H54 (cell line): Measurements from ENCODE around the gene ACAP1.
"Not testable (repeated sequence)": the region's sequence is repeated elsewhere in the genome, so short reads cannot be mapped to it uniquely, and the experiment has no call there.

Experiments
- DNase-seq: peaks from one replicate; pipeline ENCODE4 v3.0.0; 2011; ENCODE audit warnings: low spot score, mixed read lengths; ENCODE audit not compliant: insufficient read length
- FAIRE-seq: peaks from 3 replicates; lab custom pipeline; 2011; peaks lifted over from hg19 to GRCh38; lab: Jason Lieb, UNC
- POLR2A ChIP-seq: IDR thresholded peaks from 2 replicates; pipeline ENCODE4 v1.6.1; 2011; ENCODE audit warnings: low read depth, mild to moderate bottlenecking, low read length

The ACAP1 gene

DNA sequence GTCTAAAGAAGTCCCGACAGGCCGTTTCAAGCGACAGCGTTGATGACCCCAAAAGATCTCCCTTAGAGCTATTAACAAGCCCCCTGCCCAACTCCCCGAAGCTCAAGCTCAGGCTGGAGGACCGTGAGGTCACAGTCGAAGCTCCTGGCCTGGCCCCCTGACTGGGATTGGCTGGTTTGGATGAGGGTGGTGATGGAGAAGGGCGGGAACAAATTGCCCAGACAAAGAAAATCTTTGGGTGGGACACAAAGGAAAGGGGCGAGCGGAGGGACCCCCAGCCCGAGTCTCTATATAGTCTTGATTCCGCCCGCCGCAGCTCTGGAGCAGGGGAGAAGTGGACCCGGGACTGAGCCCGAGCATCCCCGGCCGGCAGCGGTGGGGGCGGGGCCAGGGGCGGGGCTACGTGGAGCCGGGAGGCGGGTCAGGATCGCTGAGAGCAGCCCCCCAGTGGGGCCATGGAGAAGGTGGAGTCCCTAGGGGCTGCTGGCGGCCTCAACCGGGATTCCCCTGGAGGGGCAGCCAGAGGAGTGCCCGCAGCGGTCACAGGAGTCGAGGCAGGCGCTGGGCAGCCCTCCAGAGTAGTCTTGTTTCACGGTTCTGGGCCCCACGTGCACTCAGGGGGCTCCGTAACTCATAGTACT is 6.2 kb upstream of the ACAP1 start:
- TF ChIP-seq POLR2A: no peak
- no peak for FAIRE-seq
- peak; percentile 88 for DNase-seq

DNA sequence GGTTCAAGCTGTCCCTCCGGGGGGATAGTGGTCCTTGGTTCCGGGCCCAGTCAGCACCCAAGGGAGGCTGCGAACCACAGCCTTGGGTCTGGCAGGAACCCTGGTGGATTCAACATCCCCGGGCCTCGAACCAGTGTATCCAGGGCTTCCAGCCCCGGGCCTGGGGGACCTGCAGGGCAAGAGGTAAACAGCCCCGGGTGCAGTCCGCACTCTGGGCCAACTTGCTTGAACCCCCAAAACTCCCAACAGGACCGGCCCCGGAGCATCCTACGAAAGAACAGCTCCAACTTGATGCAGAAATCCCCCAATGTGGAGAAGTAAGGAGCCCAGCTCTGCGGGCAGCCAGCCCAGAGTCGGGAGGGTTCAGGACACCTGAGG is 5.7 kb upstream of the ACAP1 start:
- no peak for TF ChIP-seq POLR2A
- FAIRE-seq (no peak), DNase-seq (no peak)

GRCh38 chr17:7332111-7332510 is 4.2 kb upstream of the ACAP1 start:
- DNase-seq: no peak
- TF ChIP-seq POLR2A: no peak
- no peak for FAIRE-seq

GRCh38 chr17:7332600-7333069 is 3.7 kb upstream of the ACAP1 start:
- not testable (repeated sequence) for FAIRE-seq, DNase-seq

DNA sequence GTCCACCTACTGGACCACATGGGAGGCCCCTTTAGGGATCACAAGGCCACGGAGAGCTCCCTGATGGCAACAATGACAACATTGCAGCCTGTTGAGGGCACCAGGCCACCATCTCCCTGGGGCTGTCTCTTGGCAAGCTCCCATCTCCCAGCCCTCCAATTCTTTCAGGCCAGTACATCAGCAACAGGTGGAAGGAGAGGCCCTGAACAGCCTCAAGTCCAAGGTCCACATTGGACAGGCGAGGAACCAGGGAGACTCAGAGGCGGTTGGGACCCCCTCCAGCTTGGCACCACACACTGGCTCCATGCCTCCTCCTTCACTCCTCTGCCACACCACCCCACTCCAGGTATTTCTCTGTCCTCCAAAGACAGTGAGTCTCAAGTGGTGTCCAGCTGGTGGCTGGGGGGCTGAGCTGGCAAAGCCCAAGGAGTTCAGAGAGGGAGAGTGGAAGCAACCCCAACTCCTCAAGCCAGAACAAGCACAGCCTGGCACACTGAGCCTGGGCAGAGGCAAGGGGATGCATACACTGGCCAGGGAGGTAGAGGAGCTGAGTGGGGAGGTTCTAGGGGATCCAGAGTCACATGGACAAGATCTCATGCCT is 1.3 kb upstream of the ACAP1 start:
- no peak for TF ChIP-seq POLR2A
- DNase-seq: no peak
- no peak for FAIRE-seq

DNA sequence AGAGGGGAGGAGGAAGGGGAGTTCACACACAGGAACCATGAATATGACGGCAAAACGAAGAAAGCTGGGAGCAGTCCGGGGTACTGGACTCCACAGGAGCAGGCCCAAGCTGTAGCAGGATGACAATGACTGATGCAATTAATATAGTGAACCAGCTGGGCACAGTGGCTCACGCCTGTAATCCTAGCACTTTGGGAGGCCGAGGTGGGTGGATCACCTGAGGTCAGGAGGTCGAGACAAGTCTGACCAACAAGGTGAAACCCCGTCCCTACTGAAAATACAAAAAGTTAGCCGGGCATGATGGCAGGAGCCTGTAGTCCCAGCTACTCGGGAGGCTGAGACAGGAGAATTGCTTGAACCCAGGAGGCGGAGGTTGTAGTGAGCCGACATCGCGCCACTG is 564 bp upstream of the ACAP1 start:
- not testable (repeated sequence) for FAIRE-seq, DNase-seq

GRCh38 chr17:7337600-7337999 is 1.3 kb downstream of the ACAP1 start:
- not testable (repeated sequence) for DNase-seq, FAIRE-seq

- no peak for DNase-seq
- no peak for FAIRE-seq
- TF ChIP-seq POLR2A: no peak
Observed at GRCh38 chr17:7340179-7340578, 3.9 kb downstream of the ACAP1 start.

- TF ChIP-seq POLR2A: no peak
- FAIRE-seq: no peak
Observed at GRCh38 chr17:7341842-7342241, 5.5 kb downstream of the ACAP1 start.

GRCh38 chr17:7343250-7343649 is 6.9 kb downstream of the ACAP1 start:
- TF ChIP-seq POLR2A: no peak
- FAIRE-seq (no peak), DNase-seq (no peak)

More at GRCh38 chr17:7341842-7342241, 5.5 kb downstream of the ACAP1 start:
- DNase-seq: no peak

DNA sequence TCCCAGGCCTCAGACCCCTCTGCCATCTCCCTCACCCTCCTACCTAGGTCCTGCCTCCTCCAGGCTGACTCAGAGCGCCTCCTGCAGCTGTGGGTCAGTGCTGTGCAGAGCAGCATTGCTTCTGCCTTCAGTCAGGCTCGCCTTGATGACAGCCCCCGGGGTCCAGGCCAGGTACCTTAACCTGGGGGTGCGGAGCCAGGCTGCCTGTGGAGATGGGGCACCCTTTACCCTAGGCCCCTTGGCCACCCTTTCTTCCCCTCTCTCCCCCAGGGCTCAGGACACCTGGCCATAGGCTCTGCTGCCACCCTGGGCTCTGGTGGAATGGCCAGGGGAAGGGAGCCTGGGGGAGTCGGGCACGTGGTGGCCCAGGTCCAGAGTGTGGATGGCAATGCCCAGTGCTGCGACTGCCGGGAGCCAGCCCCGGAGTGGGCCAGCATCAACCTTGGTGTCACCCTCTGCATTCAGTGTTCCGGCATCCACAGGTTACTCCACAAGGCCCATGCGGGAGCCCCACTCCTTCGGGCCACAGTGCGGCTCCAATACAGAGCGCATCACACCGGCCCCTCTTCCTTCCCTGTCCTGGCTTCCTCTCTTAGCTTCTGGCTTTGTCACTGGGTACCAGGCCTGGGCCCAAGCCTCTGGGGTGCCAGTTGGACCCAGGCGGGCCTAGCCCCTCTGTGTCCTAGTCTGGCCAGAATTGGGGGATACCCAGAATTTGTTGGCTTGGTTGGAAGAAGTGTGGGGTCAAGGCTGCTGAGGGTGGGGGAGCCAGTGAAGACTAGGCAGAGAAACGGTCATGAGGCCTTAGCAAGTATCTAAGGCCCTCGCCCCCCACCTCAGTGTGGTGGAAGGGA is 10.7 kb downstream of the ACAP1 start:
- no peak for FAIRE-seq
- no peak for DNase-seq
- no peak for TF ChIP-seq POLR2A

GRCh38 chr17:7347630-7348477 is 11.5 kb downstream of the ACAP1 start:
- no peak for FAIRE-seq
- no peak for DNase-seq
- TF ChIP-seq POLR2A: no peak

DNA sequence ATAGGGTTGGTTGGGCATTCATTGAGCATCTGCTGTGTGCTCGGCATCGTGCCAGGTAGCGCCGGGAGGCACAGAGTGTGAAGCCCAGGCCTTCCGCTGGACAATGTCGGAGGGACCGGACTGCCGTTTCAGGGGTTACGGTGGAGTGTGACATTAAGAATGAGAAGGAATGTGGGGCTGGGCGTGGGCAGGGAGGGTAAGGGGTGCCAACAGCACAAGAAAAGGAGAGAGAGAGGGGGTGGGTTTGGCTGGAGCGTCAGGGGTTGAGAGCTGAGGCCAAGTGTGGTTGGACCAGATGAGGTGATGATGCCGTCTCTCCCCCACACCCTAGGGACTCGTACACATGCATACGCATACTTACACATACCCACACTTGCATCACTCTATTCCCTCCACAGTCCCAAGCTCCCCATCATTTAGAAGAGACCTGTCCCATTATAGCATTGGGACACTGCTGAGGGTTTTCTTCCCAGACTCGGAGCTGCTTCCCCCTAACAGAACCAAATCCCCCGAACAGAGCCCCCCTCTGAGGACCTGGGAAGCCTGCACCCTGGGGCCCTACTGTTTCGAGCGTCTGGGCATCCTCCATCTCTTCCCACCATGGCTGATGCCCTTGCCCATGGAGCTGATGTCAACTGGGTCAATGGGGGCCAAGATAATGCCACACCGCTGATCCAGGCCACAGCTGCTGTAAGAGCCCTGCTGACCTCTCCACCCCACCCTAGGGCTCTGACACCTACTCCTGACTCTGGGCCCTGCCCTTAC is 12.3 kb downstream of the ACAP1 start:
- no peak for TF ChIP-seq POLR2A
- FAIRE-seq: no peak
- DNase-seq: no peak
